ENCODE measurements around the gene FBN2.

DNA sequence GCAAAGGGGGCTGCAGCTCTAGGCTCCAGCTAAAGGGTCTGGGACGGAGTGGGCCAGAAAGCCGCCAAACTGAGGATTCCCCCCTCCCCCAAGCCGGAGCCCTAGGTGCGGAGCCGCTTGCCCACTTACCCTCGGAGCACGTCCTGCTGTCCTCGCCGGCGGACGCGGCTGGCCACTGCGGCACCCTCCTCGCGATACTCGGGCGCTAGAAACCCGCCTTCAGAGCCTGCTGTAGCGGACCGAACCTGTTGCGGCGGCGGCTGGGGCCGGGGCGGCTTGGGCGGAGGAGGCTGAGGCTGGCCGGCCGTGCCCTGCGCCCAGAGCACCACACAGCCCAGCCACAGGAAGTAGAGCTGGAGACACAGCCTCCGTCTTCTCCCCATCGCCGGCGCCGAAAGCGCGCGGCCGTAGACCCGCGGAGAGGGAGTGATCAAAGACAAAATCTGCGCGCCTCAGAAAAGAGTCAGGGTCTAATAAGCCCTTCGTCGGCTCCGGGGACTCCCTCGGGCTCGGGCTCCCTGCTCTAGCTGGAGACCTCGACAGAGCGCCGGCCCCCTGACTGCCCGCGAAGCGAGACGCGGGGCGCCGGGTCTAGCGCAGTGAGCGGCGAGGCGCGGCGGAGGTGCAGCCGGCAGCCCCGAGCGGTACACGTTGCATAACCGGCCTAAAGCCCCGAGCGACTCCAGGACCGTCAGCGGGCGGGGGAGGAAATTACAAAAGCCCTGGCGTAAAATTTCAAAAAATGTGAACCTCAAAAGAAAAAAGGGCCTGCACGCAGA is 635 bp downstream of the FBN2 start:
- TF ChIP-seq POLR2A (IDR thresholded peaks at IDR 0.05; ENCODE audit: low read length) (no peak), GATA1 (IDR thresholded peaks at IDR 0.05; ENCODE audit: low read depth, low read length) (no peak)
